ENCODE measurements around the gene CTPS1. TPM values are rescaled to one million over a fixed set of nuclear protein-coding genes. Genes with fewer than 3 reads are reported as not detected.
A peak's percentile ranks its signal among the peaks of the same experiment; 100 is the strongest.

CTPS1 gene
- total RNA-seq, 1 donor from 2014 or later: 73.8 TPM

- no peak overlapping the region for H3K4me3 Mint-ChIP-seq
- no peak overlapping the region for H3K9ac ChIP-seq
- peaks cover 25% of the 10 kb centered on the region for H3K36me3 Mint-ChIP-seq
- no peaks in the 10 kb centered on the region for H3K9me3 ChIP-seq (ENCODE audit: low read depth)
- H3K27me3 Mint-ChIP-seq (ENCODE audit: insufficient read depth, low read depth): no peaks in the 10 kb centered on the region
- H2AFZ ChIP-seq (replicated peaks): no peak overlapping the region
- H3K4me3 ChIP-seq: no peak overlapping the region
- no peak for DNase-seq (ENCODE audit: low spot score)
- no peak overlapping the region for H3K27ac ChIP-seq
- H3K36me3 ChIP-seq: no peaks in the 10 kb centered on the region
- no peak overlapping the region for H3K4me2 ChIP-seq
- H4K20me1 ChIP-seq (ENCODE audit: low read depth): no peaks in the 10 kb centered on the region
- H3K79me2 ChIP-seq (ENCODE audit: low read depth): no peaks in the 10 kb centered on the region
- H3K27me3 ChIP-seq: no peaks in the 10 kb centered on the region
- no peaks in the 10 kb centered on the region for H3K4me1 ChIP-seq
- H3K9me3 Mint-ChIP-seq: no peaks in the 10 kb centered on the region
- H3F3A ChIP-seq (ENCODE audit: low read depth): no peaks in the 10 kb centered on the region
- H3K27ac Mint-ChIP-seq: no peak overlapping the region
- no peaks in the 10 kb centered on the region for H3K4me1 Mint-ChIP-seq
- TF ChIP-seq EZH2phosphoT487 (IDR thresholded peaks at IDR 0.05) (no peak), EZH2 (IDR thresholded peaks at IDR 0.05) (no peak)
- TF ChIP-seq, protein P1, sequence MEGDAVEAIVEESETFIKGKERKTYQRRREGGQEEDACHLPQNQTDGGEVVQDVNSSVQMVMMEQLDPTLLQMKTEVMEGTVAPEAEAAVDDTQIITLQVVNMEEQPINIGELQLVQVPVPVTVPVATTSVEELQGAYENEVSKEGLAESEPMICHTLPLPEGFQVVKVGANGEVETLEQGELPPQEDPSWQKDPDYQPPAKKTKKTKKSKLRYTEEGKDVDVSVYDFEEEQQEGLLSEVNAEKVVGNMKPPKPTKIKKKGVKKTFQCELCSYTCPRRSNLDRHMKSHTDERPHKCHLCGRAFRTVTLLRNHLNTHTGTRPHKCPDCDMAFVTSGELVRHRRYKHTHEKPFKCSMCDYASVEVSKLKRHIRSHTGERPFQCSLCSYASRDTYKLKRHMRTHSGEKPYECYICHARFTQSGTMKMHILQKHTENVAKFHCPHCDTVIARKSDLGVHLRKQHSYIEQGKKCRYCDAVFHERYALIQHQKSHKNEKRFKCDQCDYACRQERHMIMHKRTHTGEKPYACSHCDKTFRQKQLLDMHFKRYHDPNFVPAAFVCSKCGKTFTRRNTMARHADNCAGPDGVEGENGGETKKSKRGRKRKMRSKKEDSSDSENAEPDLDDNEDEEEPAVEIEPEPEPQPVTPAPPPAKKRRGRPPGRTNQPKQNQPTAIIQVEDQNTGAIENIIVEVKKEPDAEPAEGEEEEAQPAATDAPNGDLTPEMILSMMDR (IDR thresholded peaks at IDR 0.05): no peak
Measured at GRCh38 chr1:41037116-41037903, 57.8 kb downstream of the CTPS1 start.

GRCh38 chr1:41038110-41038509 lies 58.6 kb downstream of the CTPS1 start:
- H3K9me3 ChIP-seq (ENCODE audit: low read depth): no peaks in the 10 kb centered on the region
- no peaks in the 10 kb centered on the region for H3K79me2 ChIP-seq (ENCODE audit: low read depth)
- H3K4me3 Mint-ChIP-seq: no peak overlapping the region
- no peak overlapping the region for H3K4me3 ChIP-seq
- H3K36me3 ChIP-seq: no peaks in the 10 kb centered on the region
- H3K9me3 Mint-ChIP-seq: no peaks in the 10 kb centered on the region
- H3K4me2 ChIP-seq: no peak overlapping the region
- H3K4me1 Mint-ChIP-seq: no peaks in the 10 kb centered on the region
- H3K27me3 ChIP-seq: no peaks in the 10 kb centered on the region
- DNase-seq (ENCODE audit: low spot score): no peak
- TF ChIP-seq EZH2 (IDR thresholded peaks at IDR 0.05): no peak
- TF ChIP-seq, protein P1 (IDR thresholded peaks at IDR 0.05): peak; percentile 11
- H4K20me1 ChIP-seq (ENCODE audit: low read depth): no peaks in the 10 kb centered on the region
- H3K36me3 Mint-ChIP-seq: peaks cover 23% of the 10 kb centered on the region
- no peak overlapping the region for H2AFZ ChIP-seq (replicated peaks)
- H3K27me3 Mint-ChIP-seq (ENCODE audit: insufficient read depth, low read depth): no peaks in the 10 kb centered on the region
- H3K27ac Mint-ChIP-seq: no peak overlapping the region
- no peak overlapping the region for H3K27ac ChIP-seq
- H3K9ac ChIP-seq: no peak overlapping the region
- no peaks in the 10 kb centered on the region for H3F3A ChIP-seq (ENCODE audit: low read depth)
- no peaks in the 10 kb centered on the region for H3K4me1 ChIP-seq

DNA sequence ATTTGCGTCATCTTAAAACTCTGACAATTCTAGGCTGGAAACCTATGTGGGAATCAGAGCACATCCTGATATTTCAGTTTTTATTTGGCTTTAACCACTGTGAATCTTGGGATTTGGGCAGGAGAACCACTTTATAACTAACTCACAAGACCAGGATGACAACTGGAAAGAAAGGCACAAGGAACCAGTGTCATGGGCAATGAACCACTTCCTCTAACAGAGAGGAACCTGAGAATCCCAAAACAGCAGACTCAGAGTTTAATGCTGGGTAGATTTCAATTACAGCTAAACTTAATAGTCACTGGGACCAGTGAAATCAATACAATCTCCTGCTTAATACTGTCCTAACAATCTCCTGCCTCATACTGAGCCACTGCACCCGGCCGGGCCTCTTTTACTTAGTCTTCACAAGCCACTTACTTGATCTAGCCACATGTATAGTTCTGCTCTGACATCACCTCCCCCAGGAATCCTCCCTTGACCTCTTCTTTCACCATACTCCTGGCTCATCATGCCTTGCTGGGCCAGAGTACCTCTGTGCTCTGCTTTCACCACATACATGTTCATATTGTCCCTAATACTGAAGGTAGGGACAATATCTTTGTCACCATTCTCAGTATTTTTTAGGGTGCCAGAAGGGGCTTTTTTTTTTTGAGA lies 62.2 kb downstream of the CTPS1 start:
- Mint-ChIP-seq H3K4me1 (no peaks in the 10 kb centered on the region), H3K27ac (no peak overlapping the region), H3K36me3 (peaks cover 18% of the 10 kb centered on the region), H3K27me3 (ENCODE audit: insufficient read depth, low read depth) (no peaks in the 10 kb centered on the region), H3K4me3 (no peak overlapping the region), H3K9me3 (no peaks in the 10 kb centered on the region)
- H3K79me2 ChIP-seq (ENCODE audit: low read depth): no peaks in the 10 kb centered on the region
- no peak for DNase-seq (ENCODE audit: low spot score)
- no peak for TF ChIP-seq EZH2phosphoT487 (IDR thresholded peaks at IDR 0.05)
- TF ChIP-seq, protein P1 (IDR thresholded peaks at IDR 0.05): no peak
- no peak overlapping the region for H3K27ac ChIP-seq
- no peaks in the 10 kb centered on the region for H3K27me3 ChIP-seq
- H3F3A ChIP-seq (ENCODE audit: low read depth): no peaks in the 10 kb centered on the region
- no peaks in the 10 kb centered on the region for H3K4me1 ChIP-seq
- no peak overlapping the region for H3K4me3 ChIP-seq
- H4K20me1 ChIP-seq (ENCODE audit: low read depth): no peaks in the 10 kb centered on the region
- H3K9ac ChIP-seq: no peak overlapping the region
- H3K4me2 ChIP-seq: no peak overlapping the region
- H3K36me3 ChIP-seq: no peaks in the 10 kb centered on the region
- H2AFZ ChIP-seq (replicated peaks): no peak overlapping the region
- H3K9me3 ChIP-seq (ENCODE audit: low read depth): no peaks in the 10 kb centered on the region

Measured in neural progenitor cell (in vitro differentiated cells).